ENCODE data around the gene SLC10A1. TPM values are rescaled to one million over a fixed set of nuclear protein-coding genes. Genes with fewer than 3 reads are reported as not detected.
A peak's percentile ranks its signal among the peaks of the same experiment; 100 is the strongest.

Gene SLC10A1
- total RNA-seq, 2 donors from 2014 or later: not detected

- peak within 1 kb of the TSS; percentile 94 for H3K27ac ChIP-seq (ENCODE audit: low read depth, low read length)
- 0% methylated on average over 15 to 31 of the region's 31 CpGs for WGBS, 2 experiments (ENCODE audit: insufficient coverage in 1 of 2, insufficient read length in 1 of 2)
- Mint-ChIP-seq H3K36me3 (ENCODE audit: low read depth) (peaks cover 47% of the 10 kb centered on the region), H3K4me3 (peak within 1 kb of the TSS; percentile 100), H3K9me3 (peaks cover 13% of the 10 kb centered on the region), H3K4me1 (peaks cover 28% of the 10 kb centered on the region), H3K27me3 (ENCODE audit: insufficient read depth) (peaks cover 8% of the 10 kb centered on the region), H3K27ac (peak within 1 kb of the TSS; percentile 100)
- no peaks in the 10 kb centered on the region for H3K27me3 ChIP-seq (ENCODE audit: control insufficient read depth, insufficient read depth, low read length, poor library complexity, severe bottlenecking)
- peak; percentile 97 for DNase-seq
- peak within 1 kb of the TSS; percentile 98 for H3K4me3 ChIP-seq (ENCODE audit: low read length)
- TF ChIP-seq CTCF (conservative IDR thresholded peaks at IDR 0.05): no peak
- H3K4me1 ChIP-seq (ENCODE audit: control insufficient read depth, insufficient read depth, low read length): peaks cover 6% of the 10 kb centered on the region
- peak within 1 kb of the TSS; percentile 100 for H3K9ac ChIP-seq (ENCODE audit: extremely low read depth, low read length, poor library complexity, severe bottlenecking)
- H3K36me3 ChIP-seq (ENCODE audit: control insufficient read depth, insufficient read depth, low read length): peaks cover 43% of the 10 kb centered on the region
- H3K9me3 ChIP-seq (ENCODE audit: control insufficient read depth, low read length): peaks cover 8% of the 10 kb centered on the region
These were observed 30.1 kb downstream of the SLC10A1 start, which contains the start of gene SRSF5 for GRCh38 chr14:69766984-69767368. Gene SRSF5 (plus strand): TSS chr14:69767142. CDS start chr14:69768157, 1,015 bp downstream.

GRCh38 chr14:69763761-69764510, 33.1 kb downstream of the SLC10A1 start:
- H3K4me1 Mint-ChIP-seq: peaks cover 10% of the 10 kb centered on the region
- Histone ChIP-seq H3K9ac (ENCODE audit: extremely low read depth, low read length, poor library complexity, severe bottlenecking) (no peak overlapping the region), H3K27me3 (ENCODE audit: control insufficient read depth, insufficient read depth, low read length, poor library complexity, severe bottlenecking) (no peaks in the 10 kb centered on the region), H3K9me3 (ENCODE audit: control insufficient read depth, low read length) (peaks cover 8% of the 10 kb centered on the region), H3K36me3 (ENCODE audit: control insufficient read depth, insufficient read depth, low read length) (peaks cover 13% of the 10 kb centered on the region), H3K27ac (ENCODE audit: low read depth, low read length) (no peak overlapping the region), H3K4me3 (ENCODE audit: low read length) (no peak overlapping the region), H3K4me1 (ENCODE audit: control insufficient read depth, insufficient read depth, low read length) (no peaks in the 10 kb centered on the region)
- DNase-seq: no peak
- TF ChIP-seq CTCF (conservative IDR thresholded peaks at IDR 0.05): no peak
- no peak overlapping the region for H3K27ac Mint-ChIP-seq
- peaks cover 21% of the 10 kb centered on the region for H3K36me3 Mint-ChIP-seq (ENCODE audit: low read depth)
- peaks cover 13% of the 10 kb centered on the region for H3K9me3 Mint-ChIP-seq
- H3K27me3 Mint-ChIP-seq (ENCODE audit: insufficient read depth): peaks cover 16% of the 10 kb centered on the region
- WGBS, 2 experiments (ENCODE audit: insufficient coverage in 1 of 2, insufficient read length in 1 of 2): 91 to 96% methylated on average over 4 to 6 of the region's 6 CpGs
- no peak overlapping the region for H3K4me3 Mint-ChIP-seq

GRCh38 chr14:69760810-69761209, 36.2 kb downstream of the SLC10A1 start:
- Histone ChIP-seq H3K27me3 (ENCODE audit: control insufficient read depth, insufficient read depth, low read length, poor library complexity, severe bottlenecking) (no peaks in the 10 kb centered on the region), H3K4me3 (ENCODE audit: low read length) (no peak overlapping the region), H3K9ac (ENCODE audit: extremely low read depth, low read length, poor library complexity, severe bottlenecking) (no peak overlapping the region), H3K4me1 (ENCODE audit: control insufficient read depth, insufficient read depth, low read length) (no peaks in the 10 kb centered on the region), H3K36me3 (ENCODE audit: control insufficient read depth, insufficient read depth, low read length) (no peaks in the 10 kb centered on the region), H3K9me3 (ENCODE audit: control insufficient read depth, low read length) (peaks cover 4% of the 10 kb centered on the region), H3K27ac (ENCODE audit: low read depth, low read length) (no peak overlapping the region)
- H3K9me3 Mint-ChIP-seq: peaks cover 4% of the 10 kb centered on the region
- no peak for DNase-seq
- H3K4me3 Mint-ChIP-seq: no peak overlapping the region
- no peaks in the 10 kb centered on the region for H3K4me1 Mint-ChIP-seq
- peaks cover 14% of the 10 kb centered on the region for H3K27me3 Mint-ChIP-seq (ENCODE audit: insufficient read depth)
- TF ChIP-seq CTCF (conservative IDR thresholded peaks at IDR 0.05): no peak
- WGBS, 2 experiments (ENCODE audit: insufficient coverage in 1 of 2, insufficient read length in 1 of 2): 90% methylated on average over 1 of the region's 1 CpG
- H3K36me3 Mint-ChIP-seq (ENCODE audit: low read depth): no peaks in the 10 kb centered on the region
- H3K27ac Mint-ChIP-seq: no peak overlapping the region
